Skeletal muscle tissue (tissue), 4 donors: ENCODE data around the gene UBXN7. TPM values are rescaled to one million over a fixed set of nuclear protein-coding genes. Genes with fewer than 3 reads are reported as not detected.
"Not testable (repeated sequence)": the region's sequence is repeated elsewhere in the genome, so short reads cannot be mapped to it uniquely, and the experiment has no call there.

ENCODE experiments used
- H3K27ac ChIP-seq: one replicate; pipeline ENCODE4 v1.7.0; 2013; ENCODE audit warnings: mild to moderate bottlenecking, low read depth, low read length, inconsistent platforms
- H3K27me3 ChIP-seq, 3 donors: one replicate each; pipeline ENCODE4 v1.7.0; 2013; ENCODE audit warnings: low read length in 3 of 3; ENCODE audit not compliant: control insufficient read depth in 3 of 3, insufficient read depth in 3 of 3
- H3K36me3 ChIP-seq, 3 donors: one replicate each; pipeline ENCODE4 v1.7.0; 2013; ENCODE audit warnings: low read length in 3 of 3; ENCODE audit not compliant: control insufficient read depth in 3 of 3, insufficient read depth in 3 of 3
- H3K4me1 ChIP-seq, 3 donors: one replicate each; pipeline ENCODE4 v1.7.0; 2013; ENCODE audit warnings: low read length in 3 of 3, mild to moderate bottlenecking in 3 of 3; ENCODE audit not compliant: control insufficient read depth in 3 of 3, insufficient read depth in 3 of 3
- H3K4me3 ChIP-seq, 3 donors: one replicate each; pipeline ENCODE4 v1.7.0; 2013; ENCODE audit warnings: low read length in 3 of 3
- H3K9ac ChIP-seq, 3 donors: one replicate each; pipeline ENCODE4 v1.7.0; 2013; ENCODE audit warnings: low read length in 3 of 3, mild to moderate bottlenecking in 3 of 3, moderate library complexity in 2 of 3, low read depth in 1 of 3
- H3K9me3 ChIP-seq, 3 donors: one replicate each; pipeline ENCODE4 v1.7.0; 2013; ENCODE audit warnings: low read length in 3 of 3; ENCODE audit not compliant: control insufficient read depth in 3 of 3
- total RNA-seq: library from RNA; depleted of rRNA; stranded (reverse); fragments of >200 nt; gene quantifications from one replicate; pipeline ENCODE4 v1.2.3, GENCODE V29; 2014
- donor health status: Osteomylitis.

UBXN7 gene
- total RNA-seq, 1 donor from 2014 or later, result 26.1 TPM

DNA sequence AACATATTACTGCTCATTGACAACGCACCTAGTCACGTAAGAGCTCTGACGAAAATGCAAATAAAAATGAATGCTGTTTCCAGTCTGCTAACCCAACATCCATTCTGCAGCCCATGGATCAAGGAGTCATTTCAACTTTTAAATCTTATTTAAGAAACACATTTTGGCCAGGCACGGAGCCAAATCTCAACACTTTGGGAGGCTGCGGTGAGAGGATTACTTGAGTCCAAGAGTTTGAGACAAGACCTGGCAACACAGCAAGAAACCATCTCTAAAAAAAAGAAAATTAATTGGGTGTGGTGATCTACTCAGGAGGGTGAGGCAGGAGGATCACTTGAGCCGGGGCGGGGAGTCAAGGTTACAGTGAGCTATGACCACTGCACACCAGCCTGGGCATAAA, 71.6 kb downstream of the UBXN7 start:
- Histone ChIP-seq H3K4me1 (no peaks in the 10 kb centered on the region), H3K36me3 (peaks cover 30 to 47% (median 43%) of the 10 kb centered on the region in 3 donors), H3K4me3 (no peak overlapping the region), H3K9me3 (no peaks in the 10 kb centered on the region), H3K27ac (no peak overlapping the region), H3K27me3 (no peaks in the 10 kb centered on the region), H3K9ac (no peak overlapping the region)

DNA sequence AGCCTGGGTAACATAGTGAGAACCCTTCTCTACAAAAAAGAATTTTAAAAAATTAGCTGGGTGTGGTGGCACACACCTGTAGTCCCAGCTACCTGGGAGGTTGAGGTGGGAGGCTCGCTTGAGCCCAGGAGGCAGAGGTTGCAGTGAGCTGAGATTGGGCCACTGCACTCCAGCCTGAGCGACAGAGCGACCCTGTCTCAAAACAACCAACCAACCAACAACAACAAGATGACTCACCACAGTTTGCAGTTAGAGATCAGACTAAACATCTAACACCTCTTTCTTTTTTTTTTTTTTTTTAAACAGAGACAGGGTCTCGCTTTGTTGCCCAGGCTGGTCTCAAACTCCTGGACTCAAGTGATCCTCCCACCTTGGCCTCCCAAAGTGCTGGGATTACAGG, 73.7 kb downstream of the UBXN7 start:
- H3K27ac ChIP-seq, H3K27me3 ChIP-seq, H3K4me3 ChIP-seq, H3K9ac ChIP-seq, H3K9me3 ChIP-seq, H3K4me1 ChIP-seq: not testable (repeated sequence)
- peaks cover 38 to 51% (median 50%) of the 10 kb centered on the region in 3 donors for H3K36me3 ChIP-seq

DNA sequence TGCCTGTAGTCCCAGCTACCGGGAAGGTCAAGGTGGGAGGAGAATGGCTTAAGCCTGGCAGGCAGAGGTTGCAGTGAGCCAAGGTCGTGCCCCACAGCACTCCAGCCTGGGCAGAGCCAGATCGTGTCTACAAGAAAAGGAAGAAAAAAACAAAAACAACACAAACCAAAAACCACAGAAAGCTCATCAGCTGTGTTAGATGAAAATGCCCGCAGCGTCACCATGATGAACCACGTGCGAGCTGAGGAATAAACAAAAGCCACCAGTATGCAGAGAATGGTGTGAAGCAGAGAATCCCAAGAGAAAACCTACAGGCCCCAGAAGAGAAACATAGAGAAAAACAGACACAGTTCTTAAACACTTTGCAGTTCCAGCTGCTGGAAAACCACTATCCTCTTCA, 74.3 kb downstream of the UBXN7 start:
- no peaks in the 10 kb centered on the region for H3K9me3 ChIP-seq
- H3K36me3 ChIP-seq, result peaks cover 38 to 52% (median 46%) of the 10 kb centered on the region in 3 donors
- H3K4me1 ChIP-seq, result no peaks in the 10 kb centered on the region
- H3K9ac ChIP-seq, result no peak overlapping the region
- no peaks in the 10 kb centered on the region for H3K27me3 ChIP-seq
- no peak overlapping the region for H3K27ac ChIP-seq
- no peak overlapping the region for H3K4me3 ChIP-seq

DNA sequence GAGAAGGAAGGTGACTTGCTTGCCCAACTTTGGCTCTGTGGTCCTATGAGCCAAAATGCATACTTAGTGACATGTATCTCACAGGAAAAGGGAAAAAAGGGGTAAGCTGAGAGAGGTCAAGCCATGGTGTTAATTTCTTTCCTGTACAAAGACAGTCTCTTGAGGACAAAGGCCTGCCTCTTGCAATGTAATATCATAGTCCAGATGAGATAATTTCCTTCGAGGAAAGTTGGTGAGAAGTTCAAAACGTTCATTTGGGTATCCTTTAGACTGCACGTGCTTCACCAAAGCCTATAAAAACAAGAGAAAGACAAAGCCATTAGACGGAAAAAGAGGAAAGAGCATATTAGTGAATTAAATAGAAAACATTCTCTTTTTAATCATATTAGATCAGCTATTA, 75.7 kb downstream of the UBXN7 start:
- no peaks in the 10 kb centered on the region for H3K9me3 ChIP-seq
- H3K36me3 ChIP-seq, result peaks cover 29 to 44% (median 36%) of the 10 kb centered on the region in 3 donors
- H3K4me3 ChIP-seq, result no peak overlapping the region
- H3K4me1 ChIP-seq, result no peaks in the 10 kb centered on the region
- no peak overlapping the region for H3K9ac ChIP-seq
- H3K27me3 ChIP-seq, result no peaks in the 10 kb centered on the region
- no peak overlapping the region for H3K27ac ChIP-seq

DNA sequence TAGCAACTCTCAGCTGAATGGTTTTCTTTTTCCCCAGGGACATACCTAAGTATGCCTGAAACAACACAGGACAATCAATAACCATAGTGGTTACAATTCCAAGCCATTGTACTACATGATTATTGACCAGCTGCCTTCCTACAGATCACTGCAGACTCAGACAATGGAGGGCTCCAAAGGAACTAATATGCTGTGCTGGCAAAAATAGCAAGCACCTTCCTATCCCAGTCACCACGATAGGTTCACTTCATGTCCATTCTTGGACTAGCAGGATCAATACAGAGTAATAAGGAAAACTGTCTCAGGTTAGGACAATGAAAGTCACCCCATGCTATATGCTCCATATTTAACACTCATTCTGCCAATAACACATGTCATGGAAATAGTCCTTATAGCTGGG, 76.6 kb downstream of the UBXN7 start:
- Histone ChIP-seq H3K4me1 (no peaks in the 10 kb centered on the region), H3K27ac (no peak overlapping the region), H3K36me3 (peaks cover 22 to 37% (median 31%) of the 10 kb centered on the region in 3 donors), H3K9ac (no peak overlapping the region), H3K9me3 (no peaks in the 10 kb centered on the region), H3K4me3 (no peak overlapping the region), H3K27me3 (no peaks in the 10 kb centered on the region)

DNA sequence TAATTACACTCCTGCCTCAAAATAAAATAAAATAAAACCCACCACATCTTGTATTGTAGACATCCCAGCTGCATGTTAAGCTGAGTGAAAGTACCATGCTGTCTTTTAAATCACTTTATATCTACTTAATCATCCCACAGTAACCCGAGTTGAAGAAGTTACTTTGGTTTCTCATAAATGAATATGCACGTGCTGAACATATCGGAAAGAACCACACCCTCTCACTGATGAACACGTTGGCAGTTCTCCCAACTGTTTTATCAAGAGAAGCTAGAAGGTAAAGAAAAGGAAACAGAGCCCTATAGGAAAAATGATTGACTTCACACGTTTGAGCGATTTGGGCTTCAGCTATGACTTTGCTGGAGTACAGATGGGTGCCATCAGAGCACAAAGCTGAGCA, 78.1 kb downstream of the UBXN7 start:
- no peaks in the 10 kb centered on the region for H3K4me1 ChIP-seq
- H3K36me3 ChIP-seq, result peaks cover 20 to 39% (median 25%) of the 10 kb centered on the region in 3 donors
- H3K9me3 ChIP-seq, result no peaks in the 10 kb centered on the region
- H3K27ac ChIP-seq, result no peak overlapping the region
- H3K27me3 ChIP-seq, result no peaks in the 10 kb centered on the region
- no peak overlapping the region for H3K4me3 ChIP-seq
- no peak overlapping the region for H3K9ac ChIP-seq

DNA sequence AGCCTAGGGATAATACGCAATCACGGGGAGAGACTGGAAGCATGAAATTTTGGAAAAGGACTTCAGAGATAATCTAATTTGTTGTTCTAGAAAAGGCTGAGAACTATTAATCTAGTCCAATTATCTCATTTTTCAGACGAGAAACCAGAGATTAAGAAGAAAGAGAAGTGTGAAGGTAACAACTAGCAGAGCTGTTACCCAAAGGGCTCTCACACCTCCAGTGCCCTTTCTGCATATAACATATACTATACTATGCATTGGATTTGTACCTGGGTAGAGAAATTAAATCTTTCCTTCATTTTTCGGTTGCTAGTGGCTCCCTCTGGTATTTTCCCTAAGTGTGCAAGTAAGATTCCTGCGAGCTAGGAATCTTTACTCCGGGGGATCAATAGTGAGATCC, 80.7 kb downstream of the UBXN7 start:
- H3K9ac ChIP-seq, result no peak overlapping the region
- H3K4me3 ChIP-seq, result no peak overlapping the region
- peaks cover 13 to 25% (median 14%) of the 10 kb centered on the region in 3 donors for H3K36me3 ChIP-seq
- no peak overlapping the region for H3K27ac ChIP-seq
- no peaks in the 10 kb centered on the region for H3K4me1 ChIP-seq
- no peaks in the 10 kb centered on the region for H3K9me3 ChIP-seq
- H3K27me3 ChIP-seq, result no peaks in the 10 kb centered on the region

DNA sequence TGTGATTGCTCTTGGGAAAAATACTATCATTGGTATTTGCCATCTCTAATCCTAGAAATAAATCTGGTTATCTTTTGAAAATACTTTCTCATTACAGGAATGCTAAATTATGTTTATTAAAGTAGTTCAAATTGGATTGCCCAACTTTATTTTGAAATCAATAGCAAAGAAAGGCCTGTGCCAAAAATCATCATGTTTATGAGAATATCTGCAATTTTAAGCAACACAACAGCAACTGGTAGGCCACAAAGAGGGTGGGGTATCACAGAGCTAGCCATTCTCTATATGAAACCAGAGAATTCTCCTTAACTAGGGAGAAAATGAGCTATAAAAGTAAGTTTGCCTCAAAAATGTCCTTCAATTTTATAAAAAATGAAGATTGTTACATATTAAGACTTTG, 82.2 kb downstream of the UBXN7 start:
- H3K4me3 ChIP-seq, result no peak overlapping the region
- no peaks in the 10 kb centered on the region for H3K9me3 ChIP-seq
- no peaks in the 10 kb centered on the region for H3K4me1 ChIP-seq
- peaks cover 0 to 13% (median 3%) of the 10 kb centered on the region in 3 donors for H3K36me3 ChIP-seq
- no peak overlapping the region for H3K27ac ChIP-seq
- no peak overlapping the region for H3K9ac ChIP-seq
- H3K27me3 ChIP-seq, result no peaks in the 10 kb centered on the region

DNA sequence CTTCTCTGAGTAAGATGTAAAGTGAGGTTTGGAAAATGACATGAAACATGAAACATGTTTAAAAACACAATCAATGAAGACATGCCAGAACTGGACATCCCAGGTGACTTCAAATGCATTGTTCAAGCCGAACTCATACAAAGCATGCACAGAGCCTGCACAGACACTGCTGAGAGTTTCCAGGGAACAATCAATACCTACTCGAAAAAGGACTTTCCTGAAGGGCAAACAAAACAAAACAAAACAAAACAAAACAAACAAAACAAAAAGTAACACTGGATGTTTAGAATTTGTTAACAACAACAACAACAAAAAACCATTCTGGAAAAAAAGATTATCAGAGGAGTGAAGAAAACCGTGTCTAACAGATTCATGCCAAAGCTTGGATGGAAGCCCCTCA, 83.5 kb downstream of the UBXN7 start:
- peaks cover 0 to 8% (median 0%) of the 10 kb centered on the region in 3 donors for H3K36me3 ChIP-seq
- H3K27ac ChIP-seq, result no peak overlapping the region
- H3K4me3 ChIP-seq, result no peak overlapping the region
- H3K9me3 ChIP-seq, result no peaks in the 10 kb centered on the region
- H3K9ac ChIP-seq, result no peak overlapping the region
- no peaks in the 10 kb centered on the region for H3K27me3 ChIP-seq
- H3K4me1 ChIP-seq, result no peaks in the 10 kb centered on the region

DNA sequence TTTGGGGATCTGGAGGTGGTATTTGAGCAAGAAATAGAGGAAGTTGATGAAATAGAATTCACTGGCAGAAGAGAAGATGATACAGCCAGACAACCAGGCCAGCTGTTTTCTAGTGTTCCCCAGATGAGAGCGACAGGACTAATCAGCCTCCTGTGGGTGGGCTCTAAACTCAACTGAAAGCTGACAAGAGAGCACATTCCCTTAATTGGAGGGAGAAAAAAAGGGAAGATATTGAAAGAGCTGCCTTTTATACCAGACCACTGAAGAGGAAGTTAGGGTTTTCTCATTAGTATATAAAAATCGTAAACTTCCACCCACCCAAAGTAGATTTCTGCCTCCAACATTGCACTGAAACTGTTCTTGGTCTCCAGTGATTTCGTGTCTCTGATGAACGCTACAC, 87.6 kb downstream of the UBXN7 start:
- Histone ChIP-seq H3K9me3 (no peaks in the 10 kb centered on the region), H3K9ac (no peak overlapping the region), H3K27ac (no peak overlapping the region), H3K4me1 (no peaks in the 10 kb centered on the region), H3K4me3 (no peak overlapping the region), H3K36me3 (peaks cover 0 to 4% (median 0%) of the 10 kb centered on the region in 3 donors), H3K27me3 (no peaks in the 10 kb centered on the region)

DNA sequence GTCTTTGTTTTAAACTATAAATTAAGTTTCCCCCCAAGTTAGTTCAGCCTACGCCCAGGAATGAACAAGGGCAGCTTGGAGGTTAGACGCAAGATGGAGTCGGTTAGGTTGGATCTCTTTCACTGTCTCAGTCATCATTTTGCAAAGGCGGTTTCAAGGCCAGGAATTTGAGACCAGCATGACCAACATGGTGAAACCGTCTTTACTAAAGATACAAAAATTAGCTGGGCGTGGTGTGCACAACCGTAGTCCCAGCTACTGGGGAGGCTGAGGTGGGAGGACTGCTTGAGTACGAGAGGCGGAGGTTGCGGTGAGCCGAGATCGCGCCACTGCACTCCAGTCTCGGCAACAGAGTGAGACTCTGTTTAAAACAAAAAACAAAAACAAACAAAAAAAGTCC, 88.3 kb downstream of the UBXN7 start:
- not testable (repeated sequence) for H3K9me3 ChIP-seq

More for the DNA sequence above, 88.3 kb downstream of the UBXN7 start:
- H3K4me1 ChIP-seq, H3K9ac ChIP-seq, H3K36me3 ChIP-seq, H3K27ac ChIP-seq, H3K27me3 ChIP-seq, H3K4me3 ChIP-seq: not testable (repeated sequence)
